GM19324 (cell line): ENCODE data around the gene LHPP.

ENCODE experiments used
- ATAC-seq: cut with Tn5 transposase; IDR thresholded peaks from one replicate; pipeline ENCODE4 v1.9.1; 2021; ENCODE audit warnings: mild to moderate bottlenecking, moderate library complexity; ENCODE audit not compliant: unreplicated experiment, low FRiP score

The LHPP gene

GRCh38 chr10:124632566-124632965 is 170.9 kb downstream of the LHPP start:
- no peak for ATAC-seq

GRCh38 chr10:124636271-124636995 is 174.8 kb downstream of the LHPP start:
- no peak for ATAC-seq

- ATAC-seq, result no peak
These were observed 175.6 kb downstream of the LHPP start for GRCh38 chr10:124637091-124637700.

GRCh38 chr10:124637746-124638145 is 176.1 kb downstream of the LHPP start:
- no peak for ATAC-seq

- no peak for ATAC-seq
These were observed 177.6 kb downstream of the LHPP start for GRCh38 chr10:124639206-124639605.

GRCh38 chr10:124639646-124640045 is 178.0 kb downstream of the LHPP start:
- ATAC-seq, result no peak

GRCh38 chr10:124640056-124640455 is 178.4 kb downstream of the LHPP start:
- ATAC-seq, result no peak

- no peak for ATAC-seq
These were observed 179.1 kb downstream of the LHPP start for GRCh38 chr10:124640538-124641231.

GRCh38 chr10:124641282-124642087 is 179.9 kb downstream of the LHPP start:
- ATAC-seq, result no peak

- no peak for ATAC-seq
These were observed 180.6 kb downstream of the LHPP start for GRCh38 chr10:124642088-124642710.

GRCh38 chr10:124643330-124644009 is 181.8 kb downstream of the LHPP start:
- ATAC-seq, result no peak

- ATAC-seq, result no peak
These were observed 182.6 kb downstream of the LHPP start for GRCh38 chr10:124644236-124644635.

- ATAC-seq, result no peak
These were observed 183.3 kb downstream of the LHPP start for GRCh38 chr10:124644771-124645415.

- no peak for ATAC-seq
These were observed 184.0 kb downstream of the LHPP start for GRCh38 chr10:124645467-124646095.

GRCh38 chr10:124646483-124647352 is 185.1 kb downstream of the LHPP start:
- no peak for ATAC-seq

- ATAC-seq, result peak; percentile 74
These were observed 186.0 kb downstream of the LHPP start for GRCh38 chr10:124647421-124648130.

- no peak for ATAC-seq
These were observed 186.5 kb downstream of the LHPP start for GRCh38 chr10:124648131-124648475.
